GM21737 (cell line): ENCODE measurements around the gene HVCN1.

ENCODE experiments used
- ATAC-seq: cut with Tn5 transposase; IDR thresholded peaks from one replicate; pipeline ENCODE4 v1.9.1; 2021; ENCODE audit warnings: mild to moderate bottlenecking, moderate library complexity; ENCODE audit not compliant: unreplicated experiment

The HVCN1 gene

DNA sequence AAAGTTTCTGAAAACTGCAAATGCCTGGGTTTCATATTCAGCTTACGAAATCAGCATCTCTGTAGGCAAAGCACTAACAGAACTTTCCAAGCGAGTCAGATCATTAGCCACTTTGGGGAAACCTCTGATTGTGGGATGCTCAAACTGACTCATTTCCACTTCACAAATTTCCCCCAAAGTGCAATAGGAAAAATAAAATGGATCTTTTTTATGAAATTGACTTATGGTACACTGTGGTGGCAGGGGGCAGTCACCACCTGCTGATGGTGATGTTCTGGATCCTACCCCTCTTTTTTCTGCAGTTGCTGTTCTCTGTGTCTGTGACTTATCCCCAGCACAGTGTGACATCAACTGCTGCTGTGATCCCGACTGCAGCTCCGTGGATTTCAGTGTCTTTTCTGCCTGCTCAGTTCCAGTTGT lies 69.4 kb downstream of the HVCN1 start:
- no peak for ATAC-seq

DNA sequence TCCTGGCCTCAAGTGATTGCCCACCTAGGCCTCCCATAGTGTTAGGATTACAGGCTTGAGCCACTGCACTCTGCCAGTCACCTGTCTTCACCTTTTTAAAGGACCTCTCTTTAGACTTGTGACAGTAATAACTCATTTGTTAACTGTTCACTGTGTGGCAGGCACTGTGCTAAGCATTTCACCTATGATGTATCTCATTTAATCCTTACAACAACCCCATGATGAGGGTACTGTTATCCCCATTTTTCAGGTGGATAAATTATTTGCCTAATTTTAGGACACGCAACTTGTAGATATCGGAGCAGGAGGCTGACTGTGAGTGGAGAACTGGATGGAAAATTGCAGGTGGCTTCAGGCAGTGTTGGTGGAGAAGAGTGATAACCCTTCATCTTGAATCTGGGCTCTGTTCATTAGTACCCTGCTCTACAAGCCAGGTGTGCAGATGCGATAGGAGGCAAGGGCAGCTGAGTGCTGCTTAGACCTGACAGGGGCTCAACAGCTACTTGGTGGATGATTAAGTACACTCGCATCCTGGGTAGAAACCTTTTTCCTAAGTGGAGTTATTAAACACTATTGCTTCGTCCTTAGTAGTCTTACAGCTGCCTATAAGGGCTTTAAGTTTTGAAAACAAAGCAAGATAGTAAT lies 72.3 kb downstream of the HVCN1 start:
- ATAC-seq = no peak

DNA sequence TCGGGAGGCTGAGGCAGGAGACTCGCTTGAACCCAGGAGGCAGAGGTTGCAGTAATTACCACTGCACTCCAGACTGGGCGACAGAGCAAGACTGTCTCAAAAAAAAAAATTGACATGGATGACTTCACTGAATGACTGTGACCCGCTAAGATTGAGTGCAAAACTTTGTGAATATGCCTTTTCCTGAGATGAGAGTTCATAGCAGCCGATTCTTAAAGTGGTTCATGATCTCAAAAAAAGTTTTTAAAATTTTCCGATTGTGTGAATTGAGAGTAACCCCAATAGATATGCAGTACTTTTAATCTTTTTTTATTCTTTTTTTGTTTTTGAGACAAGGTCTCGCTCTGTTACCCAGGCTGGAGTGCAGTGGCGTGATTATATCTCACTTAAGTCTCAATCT lies 73.7 kb downstream of the HVCN1 start:
- no peak for ATAC-seq

DNA sequence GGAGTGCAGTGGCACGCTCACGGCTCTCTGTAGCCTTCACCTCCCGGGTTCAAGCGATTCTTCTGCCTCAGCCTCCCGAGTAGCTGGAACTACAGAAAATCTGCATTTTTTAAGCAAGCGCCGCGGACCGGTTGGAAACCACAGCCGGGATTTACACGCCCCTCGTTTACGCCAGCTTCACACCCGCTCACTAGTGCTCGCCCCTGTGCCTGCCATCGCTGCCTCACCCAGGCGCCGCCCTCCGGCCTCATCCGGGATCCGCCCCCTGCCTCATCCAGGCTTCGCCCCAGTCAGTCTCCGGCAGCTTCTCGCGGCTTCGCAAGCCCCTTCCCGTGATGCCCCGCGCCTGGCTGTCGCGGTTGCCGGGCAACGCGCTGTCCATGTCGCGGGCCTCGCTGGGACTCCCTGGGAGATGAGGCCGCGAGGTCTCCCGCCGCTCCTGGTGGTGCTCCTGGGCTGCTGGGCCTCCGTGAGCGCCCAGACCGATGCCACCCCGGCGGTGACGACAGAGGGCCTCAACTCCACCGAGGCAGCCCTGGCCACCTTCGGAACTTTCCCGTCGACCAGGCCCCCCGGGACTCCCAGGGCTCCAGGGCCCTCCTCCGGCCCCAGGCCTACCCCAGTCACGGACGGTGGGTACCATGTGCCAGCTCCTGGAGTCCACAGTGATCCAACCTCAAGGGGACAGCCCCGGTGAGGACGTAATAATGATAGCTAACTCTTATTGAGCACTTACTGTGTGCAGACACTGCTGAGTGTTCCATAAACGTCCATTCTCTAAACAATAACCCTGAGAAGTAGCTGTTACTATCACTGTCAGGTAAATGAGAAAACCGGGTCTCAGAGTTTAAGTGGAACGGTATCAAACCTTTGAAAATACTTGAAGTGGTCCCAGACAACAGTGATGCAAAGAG lies 74.9 kb downstream of the HVCN1 start, which contains the start of gene TCTN1:
Gene TCTN1, plus strand, starts transcription at position 359 of the 914 bp plus-strand sequence. Its CDS starts 54 bp downstream, at position 413.
- ATAC-seq = peak; percentile 88

DNA sequence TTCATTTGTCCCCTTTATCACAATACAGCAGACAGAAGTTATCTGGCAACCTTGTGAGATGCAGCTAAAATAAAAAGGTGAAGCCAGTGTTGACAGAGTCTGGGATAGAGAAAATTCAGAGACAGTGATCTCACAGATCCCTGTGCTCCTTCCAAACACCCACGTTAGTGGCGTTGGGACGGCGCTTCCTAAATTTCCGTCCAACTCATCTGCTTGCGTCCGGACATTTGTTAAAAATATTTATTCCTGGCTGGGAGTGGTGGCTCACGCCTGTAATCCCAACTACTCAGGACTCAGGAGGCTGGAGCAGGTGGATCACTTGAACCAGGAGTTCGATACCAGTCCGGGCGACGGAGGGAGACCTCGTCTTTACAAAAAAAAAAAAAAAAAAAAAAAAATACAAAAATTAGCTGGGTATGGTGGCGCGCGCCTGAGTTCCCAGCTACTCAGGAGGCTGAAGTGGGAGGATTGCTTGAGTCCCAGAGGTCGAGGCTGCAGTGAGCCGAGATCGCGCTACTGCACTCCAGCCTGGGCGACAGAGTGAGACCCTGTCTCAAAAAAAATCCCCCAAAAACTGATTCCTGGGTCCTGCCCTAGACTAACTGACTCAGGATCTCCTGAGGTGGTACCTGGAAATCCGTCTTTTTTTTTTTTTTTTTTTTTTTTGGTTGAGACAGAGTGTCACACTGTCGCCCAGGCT lies 75.7 kb downstream of the HVCN1 start:
- no peak for ATAC-seq

DNA sequence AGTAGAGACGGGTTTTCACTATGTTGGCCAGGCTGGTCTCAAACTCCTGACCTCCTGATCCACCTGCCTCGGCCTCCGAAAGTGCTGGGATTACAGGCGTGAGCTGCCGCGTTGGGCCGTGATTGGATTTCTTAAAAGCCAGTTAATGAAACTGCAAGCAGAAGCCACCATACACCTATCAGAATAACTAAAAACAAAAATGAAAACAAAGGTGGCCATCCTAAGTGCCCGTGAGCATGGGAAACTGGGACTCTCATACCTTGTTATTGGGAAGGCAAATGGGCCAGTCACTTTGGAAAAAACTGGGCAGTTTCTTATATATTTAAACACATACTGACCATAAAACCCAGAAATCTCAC lies 82.7 kb downstream of the HVCN1 start:
- ATAC-seq = no peak

DNA sequence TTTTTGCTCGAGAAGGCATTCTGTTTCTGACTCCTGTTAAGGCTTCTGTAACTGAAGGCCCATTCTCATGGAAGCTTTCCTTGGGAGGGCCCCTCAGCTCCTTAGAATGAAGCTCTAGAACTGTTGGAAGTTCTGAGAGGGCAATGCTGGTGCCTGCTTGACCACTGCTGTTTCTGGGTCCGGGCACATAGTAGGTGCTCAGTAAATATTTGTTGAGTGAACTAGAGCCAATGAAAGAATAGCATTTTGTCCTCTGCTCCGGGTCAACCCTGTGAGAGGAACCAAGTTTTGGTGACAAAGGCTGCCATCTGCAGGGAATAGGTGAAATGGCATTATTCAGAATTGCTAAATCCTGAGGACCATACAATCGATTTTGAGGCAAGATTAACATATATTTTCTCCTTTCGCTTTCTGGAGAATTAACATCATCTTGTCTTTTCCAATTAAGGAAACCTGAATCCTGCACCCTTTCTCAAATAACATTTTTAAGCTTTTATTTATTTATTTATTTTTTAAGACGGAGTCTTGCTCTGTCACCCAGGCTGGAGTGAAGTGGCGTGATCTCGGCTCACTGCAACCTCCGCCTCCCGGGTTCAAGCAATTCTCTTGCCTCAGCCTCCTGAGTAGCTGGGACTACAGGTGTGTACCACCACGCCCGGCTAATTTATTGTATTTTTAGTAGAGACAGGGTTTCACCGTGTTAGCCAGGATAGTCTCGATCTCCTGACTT lies 86.7 kb downstream of the HVCN1 start:
- ATAC-seq = peak; percentile 58

DNA sequence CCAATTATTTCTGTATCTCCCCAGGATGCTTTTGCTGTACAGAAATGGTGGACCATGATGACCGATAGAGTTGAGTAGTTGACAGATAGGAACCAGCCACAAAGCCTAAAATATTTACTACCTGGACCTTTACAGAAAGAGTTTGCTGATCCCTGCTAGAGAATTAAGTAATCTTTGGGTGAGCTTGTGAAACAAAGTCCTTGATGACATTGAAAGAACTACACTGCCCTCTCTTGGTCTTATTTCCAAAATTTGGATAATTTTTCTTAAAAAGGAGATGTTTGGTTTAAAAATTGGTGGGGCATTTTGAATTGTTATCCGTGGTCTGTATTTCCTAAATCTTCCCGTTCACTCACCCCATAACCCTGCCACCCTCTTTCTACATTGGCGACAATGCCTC lies 88.7 kb downstream of the HVCN1 start:
- no peak for ATAC-seq

DNA sequence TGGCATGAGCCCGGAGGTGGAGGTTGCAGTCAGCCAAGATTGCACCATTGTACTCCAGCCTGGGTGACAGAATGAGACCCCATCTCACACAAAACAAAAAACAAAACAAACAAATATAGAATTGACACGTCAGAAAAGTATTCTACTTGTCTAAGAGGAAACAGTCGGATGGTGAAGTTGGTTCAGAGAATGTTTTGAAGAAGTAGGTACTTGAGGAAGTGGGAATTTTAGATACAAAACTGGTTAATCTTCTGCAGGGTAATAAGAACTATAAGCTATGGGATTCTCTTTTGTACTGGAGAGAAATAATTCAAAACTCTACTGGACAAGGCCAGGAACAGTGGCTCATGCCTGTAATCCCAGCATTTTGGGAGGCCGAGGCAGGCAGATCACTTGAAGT lies 89.6 kb downstream of the HVCN1 start:
- ATAC-seq = no peak
